Measurements from ENCODE around the gene TJAP1.
"Not testable (repeated sequence)": the region's sequence is repeated elsewhere in the genome, so short reads cannot be mapped to it uniquely, and the experiment has no call there.

The TJAP1 gene

DNA sequence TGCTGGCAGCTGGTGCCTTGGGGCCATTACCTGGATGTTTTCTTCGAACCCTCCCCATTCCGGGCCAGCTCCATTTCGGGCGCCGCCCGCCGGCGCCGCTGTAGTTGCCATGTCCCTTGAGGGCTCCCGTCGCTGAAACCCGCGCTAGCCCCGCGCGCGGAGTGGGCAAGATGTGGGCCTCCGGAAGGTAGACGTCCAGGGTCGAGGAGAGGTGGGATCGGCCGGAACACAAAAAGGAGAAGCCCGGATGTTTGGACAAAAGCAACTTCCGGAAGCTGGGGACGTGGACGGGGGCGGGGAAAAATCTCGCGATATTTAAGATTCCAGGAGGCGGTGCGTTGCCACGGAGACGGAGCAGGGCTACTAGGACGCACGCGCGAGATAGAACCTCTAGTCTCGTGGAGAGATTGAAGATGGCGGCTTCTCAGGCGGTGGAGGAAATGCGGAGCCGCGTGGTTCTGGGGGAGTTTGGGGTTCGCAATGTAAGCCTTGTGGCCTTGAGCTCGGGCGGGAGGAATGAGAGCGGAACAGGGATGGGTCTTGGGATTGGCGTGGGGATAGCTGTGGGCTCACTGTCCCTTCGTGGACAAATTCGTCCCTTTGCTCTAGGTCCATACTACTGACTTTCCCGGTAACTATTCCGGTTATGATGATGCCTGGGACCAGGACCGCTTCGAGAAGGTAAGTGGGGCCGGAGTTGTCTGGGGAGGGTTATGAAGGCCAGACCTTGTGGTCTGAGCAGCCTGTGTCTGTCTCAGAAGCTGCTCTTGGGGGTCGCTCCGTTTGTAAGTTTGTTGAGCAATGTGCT lies 39.5 kb downstream of the TJAP1 start, which contains the start of the genes POLR1C and YIPF3:
POLR1C (plus strand) TSS at position 393 of the 808 bp plus-strand sequence; CDS start at position 414, 21 bp downstream.
YIPF3 (minus strand) TSS at position 230 of the 808 bp plus-strand sequence; CDS start at position 111, 119 bp downstream.
- peak; percentile 96 for DNase-seq (ENCODE audit: low read depth, low spot score)
- peak within 1 kb of the TSS; percentile 100 for H3K4me3 ChIP-seq (ENCODE audit: low read length)

- no peak for DNase-seq (ENCODE audit: low read depth, low spot score)
- peak overlapping the region; percentile 100 for H3K4me3 ChIP-seq (ENCODE audit: low read length)
Measured at GRCh38 chr6:43517505-43518357, 40.4 kb downstream of the TJAP1 start.

DNA sequence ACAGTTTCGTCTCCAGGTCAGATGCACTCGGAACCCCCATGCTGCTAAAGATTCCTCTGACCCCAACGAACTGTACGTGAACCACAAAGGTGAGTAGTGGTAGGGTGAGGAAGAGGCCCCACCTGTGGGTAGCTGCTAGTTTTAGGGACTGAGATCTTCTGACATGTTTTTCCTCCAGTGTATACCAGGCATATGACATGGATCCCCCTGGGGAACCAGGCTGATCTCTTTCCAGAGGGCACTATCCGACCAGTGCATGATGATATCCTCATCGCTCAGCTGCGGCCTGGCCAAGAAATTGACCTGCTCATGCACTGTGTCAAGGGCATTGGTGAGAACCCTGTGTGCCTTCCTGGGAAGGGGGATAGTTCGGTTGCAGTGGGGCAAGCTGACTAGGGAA lies 42.7 kb downstream of the TJAP1 start:
- no peak for DNase-seq (ENCODE audit: low read depth, low spot score)
- H3K4me3 ChIP-seq (ENCODE audit: low read length): no peak overlapping the region

GRCh38 chr6:43521836-43522235 lies 44.5 kb downstream of the TJAP1 start:
- no peak for DNase-seq (ENCODE audit: low read depth, low spot score)

GRCh38 chr6:43522547-43523261 lies 45.3 kb downstream of the TJAP1 start:
- H3K4me3 ChIP-seq (ENCODE audit: low read length): no peak overlapping the region
- DNase-seq (ENCODE audit: low read depth, low spot score): no peak

More at GRCh38 chr6:43521836-43522235, 44.5 kb downstream of the TJAP1 start:
- H3K4me3 ChIP-seq (ENCODE audit: low read length): no peak overlapping the region

DNA sequence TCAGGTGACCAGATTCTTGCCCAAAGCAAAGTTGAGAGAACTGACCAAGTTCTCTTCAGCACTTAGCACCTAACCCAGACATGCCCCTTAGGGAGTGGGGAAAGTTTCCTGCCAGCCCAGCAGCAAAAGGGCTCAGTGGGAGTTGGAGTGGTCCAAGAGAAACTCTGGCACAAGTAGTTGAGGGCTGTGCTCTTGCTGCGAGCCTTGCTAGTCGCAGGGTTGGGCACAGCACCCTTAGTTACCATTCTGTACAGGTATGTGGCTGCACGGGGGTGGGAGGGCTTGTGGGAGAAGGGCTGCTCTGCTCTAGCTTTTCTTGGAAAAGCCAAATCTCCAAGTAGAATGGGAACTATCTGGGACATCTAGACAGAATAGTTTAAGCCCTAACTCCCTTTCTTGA lies 45.9 kb downstream of the TJAP1 start:
- no peak overlapping the region for H3K4me3 ChIP-seq (ENCODE audit: low read length)
- DNase-seq (ENCODE audit: low read depth, low spot score): no peak

DNA sequence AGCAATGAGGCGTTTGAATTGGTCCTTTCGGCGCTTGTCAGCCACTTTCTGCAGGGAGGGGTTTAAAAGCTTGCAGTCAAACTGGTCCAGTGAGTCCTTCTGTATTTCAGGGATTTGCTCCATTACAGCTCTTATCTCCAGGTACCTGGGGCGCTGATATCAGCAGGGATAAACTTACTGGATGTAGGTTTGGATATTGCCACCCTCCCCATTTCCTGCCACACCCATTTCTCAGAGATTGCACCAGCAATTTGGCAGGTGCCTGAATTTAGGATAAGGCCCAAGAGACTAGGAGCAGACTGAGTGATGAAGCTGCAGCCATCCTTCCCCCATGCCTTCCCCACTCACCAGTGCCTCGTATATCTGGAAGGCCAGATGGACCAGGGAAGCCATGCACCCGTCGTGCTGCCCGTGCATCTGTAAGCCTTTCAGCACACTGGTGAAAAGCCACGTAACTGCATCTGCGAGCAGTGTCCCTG lies 47.2 kb downstream of the TJAP1 start:
- DNase-seq (ENCODE audit: low read depth, low spot score): no peak
- no peak overlapping the region for H3K4me3 ChIP-seq (ENCODE audit: low read length)

GRCh38 chr6:43532201-43532600 lies 54.8 kb downstream of the TJAP1 start:
- H3K4me3 ChIP-seq (ENCODE audit: low read length): no peak overlapping the region
- DNase-seq (ENCODE audit: low read depth, low spot score): no peak

GRCh38 chr6:43538986-43539385 lies 61.6 kb downstream of the TJAP1 start:
- not testable (repeated sequence) for H3K4me3 ChIP-seq (ENCODE audit: low read length); DNase-seq (ENCODE audit: low read depth, low spot score)

GRCh38 chr6:43539409-43539808 lies 62.0 kb downstream of the TJAP1 start:
- DNase-seq (ENCODE audit: low read depth, low spot score); H3K4me3 ChIP-seq (ENCODE audit: low read length): not testable (repeated sequence)

GRCh38 chr6:43540507-43540906 lies 63.1 kb downstream of the TJAP1 start:
- H3K4me3 ChIP-seq (ENCODE audit: low read length): no peak overlapping the region
- no peak for DNase-seq (ENCODE audit: low read depth, low spot score)

- DNase-seq (ENCODE audit: low read depth, low spot score): no peak
- H3K4me3 ChIP-seq (ENCODE audit: low read length): no peak overlapping the region
Measured at GRCh38 chr6:43541774-43542471, 64.6 kb downstream of the TJAP1 start.

DNA sequence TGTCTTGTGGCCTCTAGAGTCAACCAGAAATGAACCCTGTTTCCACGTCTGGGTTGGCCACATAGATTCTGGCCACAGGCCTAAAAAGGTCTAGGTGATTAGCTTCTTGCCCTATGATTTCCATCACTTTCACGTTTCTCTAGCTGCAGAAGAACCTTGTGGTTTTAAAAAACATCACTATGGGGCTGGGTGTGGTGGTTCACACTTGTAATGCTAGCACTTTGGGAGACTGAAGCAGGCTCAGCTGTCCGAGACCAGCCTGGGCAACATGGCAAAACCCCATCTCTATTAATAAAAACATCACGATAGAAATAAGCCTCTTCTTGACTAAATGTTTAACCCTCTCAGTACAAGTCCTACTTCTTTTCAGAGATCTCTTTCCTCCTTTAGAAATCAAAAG lies 67.1 kb downstream of the TJAP1 start:
- no peak for DNase-seq (ENCODE audit: low read depth, low spot score)
- no peak overlapping the region for H3K4me3 ChIP-seq (ENCODE audit: low read length)

- no peak overlapping the region for H3K4me3 ChIP-seq (ENCODE audit: low read length)
- no peak for DNase-seq (ENCODE audit: low read depth, low spot score)
Measured at GRCh38 chr6:43547222-43547621, 69.9 kb downstream of the TJAP1 start.

Measured in Jurkat, Clone E6-1 (cell line).